ENCODE results near the gene GNG7. TPM values are rescaled to one million over a fixed set of nuclear protein-coding genes. Genes with fewer than 3 reads are reported as not detected.

The GNG7 gene
- total RNA-seq, 1 donor from 2014 or later: 1.7 TPM

DNA sequence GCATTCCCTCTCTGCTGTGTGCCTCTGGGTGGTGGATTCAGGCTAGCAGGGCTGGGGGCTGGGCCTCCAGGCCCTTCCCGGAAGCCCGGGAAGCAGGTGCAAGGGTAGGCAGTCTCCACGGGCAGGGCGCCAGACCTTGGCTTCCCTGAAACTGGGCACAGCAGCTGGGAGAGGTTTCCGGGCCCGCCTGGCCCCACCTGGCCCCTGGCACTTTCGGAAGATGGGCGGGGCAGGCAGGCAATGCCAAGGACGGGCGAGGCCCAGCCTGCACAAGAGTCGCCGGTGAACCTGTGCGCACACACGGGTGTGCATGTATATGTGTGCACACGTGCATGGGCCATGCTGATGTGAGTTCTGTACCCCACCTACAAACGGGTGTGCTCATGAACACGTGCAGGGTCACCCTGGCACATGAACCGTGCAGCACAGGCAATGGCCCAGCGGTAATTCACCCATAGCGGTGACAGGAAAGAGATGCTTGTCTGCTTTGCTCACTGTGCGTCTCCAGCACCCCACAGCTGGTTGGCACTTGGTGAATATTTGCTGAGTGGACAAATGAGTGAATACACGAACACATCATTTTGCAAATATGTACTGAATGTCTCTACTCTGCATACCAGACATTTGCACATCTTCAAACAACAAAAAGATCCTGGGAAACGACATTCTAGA lies 211.2 kb downstream of the GNG7 start:
- no peak for DNase-seq (ENCODE audit: low spot score)

DNA sequence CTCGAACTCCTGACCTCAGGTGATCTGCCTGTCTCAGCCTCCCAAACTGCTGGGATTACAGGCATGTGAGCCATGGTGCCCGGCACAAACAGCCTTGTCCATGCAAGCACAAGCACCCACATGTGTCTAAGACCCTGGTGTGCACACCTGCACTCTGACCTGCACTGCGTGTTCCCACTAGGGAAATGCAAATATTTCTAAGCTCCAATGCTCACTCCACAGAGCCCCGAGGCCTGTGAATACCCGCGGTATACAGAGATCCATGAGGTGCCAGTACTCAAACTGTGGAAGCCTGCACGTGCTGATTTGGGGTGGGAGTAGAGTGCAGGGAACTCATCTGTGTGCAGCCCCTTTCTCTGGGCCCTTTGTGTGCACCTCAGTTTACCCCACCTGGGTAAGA lies 211.8 kb downstream of the GNG7 start:
- DNase-seq (ENCODE audit: low spot score): no peak

DNA sequence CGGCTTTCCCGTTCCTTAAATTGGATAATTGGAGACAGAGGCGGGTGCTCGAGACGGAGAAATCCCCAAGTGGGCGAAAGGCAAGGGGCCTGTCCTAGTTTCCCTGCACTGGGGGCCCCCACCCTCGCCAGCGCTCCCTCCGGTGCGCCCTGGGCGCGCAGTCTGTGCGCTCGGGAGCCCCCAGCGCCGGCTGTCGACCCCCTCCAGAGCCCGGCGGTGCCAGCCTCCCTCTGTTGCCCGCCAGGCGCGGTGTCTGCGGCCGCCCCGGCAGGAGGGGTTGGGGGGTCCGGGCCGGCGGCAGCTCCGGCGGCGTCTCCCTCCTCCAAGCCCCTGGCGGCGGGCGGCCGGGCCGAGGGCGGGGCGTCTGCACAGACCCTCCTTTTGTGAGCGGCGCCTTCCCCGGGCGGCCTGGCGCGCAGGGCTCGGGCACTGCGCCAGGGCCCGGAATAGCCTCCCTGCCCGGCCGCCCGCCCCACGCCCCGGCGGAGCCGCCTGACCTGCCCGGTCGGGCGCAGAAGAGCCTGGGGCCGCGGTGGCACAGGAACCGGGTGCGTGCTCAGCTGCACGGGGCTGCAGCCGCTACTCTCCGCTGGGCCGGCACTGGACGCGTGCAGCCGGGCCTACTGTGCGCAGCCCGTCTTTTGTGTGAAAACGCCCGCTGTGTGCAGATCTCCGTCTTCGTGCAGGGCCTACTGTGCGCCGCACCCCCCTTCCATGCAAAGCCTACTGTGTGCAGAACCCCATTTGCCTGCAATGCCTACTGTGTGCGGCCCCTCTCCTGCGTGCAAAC lies 213.4 kb downstream of the GNG7 start:
- DNase-seq (ENCODE audit: low spot score): no peak

DNA sequence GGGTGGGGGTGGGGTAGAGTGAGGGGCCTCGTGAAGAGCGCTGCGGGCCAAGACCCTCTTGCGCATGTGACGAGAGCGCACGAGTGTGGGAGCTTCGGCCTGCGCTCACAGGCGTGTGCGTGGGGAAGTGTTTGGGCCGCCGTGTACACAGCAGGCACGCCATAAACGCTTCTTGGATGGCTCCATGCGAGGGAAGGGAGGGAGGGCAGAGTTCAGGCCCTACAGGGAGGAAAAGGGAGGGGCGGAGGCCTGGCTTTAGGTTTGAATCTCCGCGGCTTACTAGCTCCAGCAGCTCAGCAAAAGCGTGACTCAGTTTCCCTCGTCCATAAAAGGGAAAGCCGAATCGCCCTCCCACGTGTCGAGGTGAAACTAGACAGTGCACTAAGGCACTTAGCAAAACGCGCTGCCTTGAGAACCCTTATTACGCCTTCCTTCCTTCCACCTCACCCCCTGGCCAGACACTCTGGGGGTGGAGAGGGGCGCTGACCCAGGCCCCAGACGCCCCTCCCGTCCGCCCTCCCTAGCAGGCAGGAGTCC lies 214.0 kb downstream of the GNG7 start:
- no peak for DNase-seq (ENCODE audit: low spot score)

DNA sequence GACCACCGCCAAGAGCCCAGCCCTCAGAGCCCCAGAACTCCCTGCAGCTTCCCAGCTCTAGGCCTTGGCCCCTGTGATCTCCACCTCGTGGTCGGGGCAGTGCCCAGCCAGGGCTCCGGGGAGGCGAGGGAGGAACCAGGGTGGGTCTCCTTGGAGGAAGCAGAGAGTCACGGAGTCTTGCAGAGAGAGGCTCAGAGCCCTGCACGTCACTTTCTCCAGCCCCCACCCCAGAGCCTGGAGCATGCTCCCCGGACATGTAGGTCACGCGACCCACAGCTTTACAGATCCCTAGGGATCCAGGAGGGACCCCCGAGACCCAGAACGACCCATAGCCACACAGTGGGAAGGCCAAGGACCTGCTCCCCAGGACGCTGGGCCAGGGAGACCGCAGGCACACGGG lies 214.7 kb downstream of the GNG7 start:
- DNase-seq (ENCODE audit: low spot score): no peak

DNA sequence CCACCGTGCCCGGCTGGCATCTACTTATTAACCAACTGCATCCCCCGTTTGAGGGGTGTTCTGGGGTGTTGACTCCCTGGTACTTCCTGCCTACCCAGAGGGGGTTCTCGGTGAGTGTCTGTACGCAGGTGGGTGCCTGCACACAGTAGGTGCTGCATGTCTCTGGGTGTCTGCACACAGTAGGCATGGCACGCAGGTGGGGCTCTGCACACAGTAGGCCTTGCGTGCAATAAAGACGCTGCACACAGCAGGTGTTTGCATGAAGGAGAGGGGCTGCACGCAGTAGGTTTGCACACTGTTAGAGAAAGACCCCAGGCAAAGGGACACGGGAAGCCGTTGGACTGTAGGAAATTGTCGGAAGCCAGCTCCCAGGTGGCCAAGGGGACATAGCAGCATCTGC lies 215.4 kb downstream of the GNG7 start:
- DNase-seq (ENCODE audit: low spot score): no peak

DNA sequence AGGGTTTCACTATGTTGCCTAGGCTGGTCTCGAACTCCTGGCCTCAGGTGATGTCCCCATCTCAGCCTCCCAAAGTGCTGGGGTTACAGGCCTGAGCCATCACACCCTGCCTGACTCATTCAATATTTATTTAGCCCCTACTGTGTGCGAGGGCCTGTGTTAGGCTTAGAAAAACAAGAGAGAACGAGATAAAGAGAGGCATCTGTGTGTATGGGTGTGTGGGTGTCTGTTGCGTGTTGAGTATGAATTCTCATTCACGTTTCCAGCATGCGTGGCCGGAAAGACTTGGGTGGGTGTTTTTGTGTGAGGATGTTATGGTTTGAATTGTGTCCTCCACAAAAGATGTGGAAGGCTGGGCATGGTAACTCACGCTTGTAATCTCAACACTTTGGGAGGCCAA lies 217.1 kb downstream of the GNG7 start:
- DNase-seq (ENCODE audit: low spot score): no peak

DNA sequence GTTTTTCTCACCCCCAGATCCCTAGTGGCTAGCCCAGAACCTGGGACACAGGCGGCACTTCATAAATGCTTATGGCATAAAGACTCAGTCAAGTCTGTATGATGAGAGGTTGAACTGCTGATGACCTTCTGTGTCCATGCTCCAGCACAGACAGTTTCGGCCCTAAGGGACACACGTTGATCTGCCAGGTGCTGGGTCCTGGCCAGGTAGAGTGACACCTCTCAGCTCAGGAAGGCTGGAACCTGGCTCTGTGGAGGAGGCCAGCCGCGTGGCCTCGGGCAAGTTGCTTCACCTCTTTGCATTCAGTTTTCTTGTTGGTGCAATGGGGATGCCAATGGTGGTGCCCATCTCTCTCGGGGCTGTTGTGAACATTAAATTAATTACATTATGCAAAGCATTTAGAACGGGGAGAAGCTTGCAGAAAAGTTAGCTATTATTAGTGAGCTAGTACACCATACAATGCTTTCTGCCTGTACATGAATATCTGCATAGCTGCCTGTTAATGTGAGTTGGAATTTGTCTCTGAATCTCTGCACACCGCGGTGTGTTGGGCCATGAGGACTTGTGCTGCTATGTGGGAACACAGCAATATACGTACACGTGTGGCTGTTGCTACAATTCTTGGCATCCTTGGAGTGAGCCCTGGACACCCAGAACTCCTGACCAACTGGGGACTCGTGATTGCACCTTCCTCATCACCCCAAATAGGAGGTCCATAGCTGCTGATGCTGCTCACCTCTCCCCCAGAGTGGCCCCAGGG lies 218.1 kb downstream of the GNG7 start:
- no peak for DNase-seq (ENCODE audit: low spot score)

DNA sequence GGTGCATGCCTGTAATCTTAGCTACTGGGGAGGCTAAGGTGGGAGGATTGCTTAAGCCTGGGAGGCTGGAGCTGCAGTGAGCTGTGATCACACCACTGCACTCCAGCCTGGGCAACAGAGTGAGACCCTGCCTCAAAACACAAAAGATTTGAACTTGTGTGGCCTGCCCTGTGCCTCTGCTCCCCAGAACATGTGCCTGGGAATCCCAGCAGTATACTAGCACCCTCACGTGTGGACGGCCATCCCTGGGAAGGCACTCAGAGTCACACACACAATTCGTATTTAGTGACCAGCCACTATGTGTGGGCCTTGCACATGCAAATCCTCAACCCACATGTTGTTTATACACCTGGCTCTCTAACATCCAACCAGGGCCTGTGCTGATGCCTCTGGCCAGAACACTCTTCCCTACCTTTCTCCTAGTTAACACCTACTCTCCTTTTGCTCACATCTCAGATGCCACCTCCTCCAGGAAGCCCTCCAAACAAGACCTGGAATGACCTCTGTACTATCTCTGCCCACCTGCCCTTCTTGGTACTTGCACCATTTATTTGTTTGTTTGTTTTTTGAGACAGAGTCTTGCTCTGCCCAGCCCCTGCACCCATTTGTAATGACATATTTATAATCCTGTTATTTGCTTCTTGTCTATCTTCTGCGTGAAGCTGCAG lies 218.9 kb downstream of the GNG7 start:
- no peak for DNase-seq (ENCODE audit: low spot score)

DNA sequence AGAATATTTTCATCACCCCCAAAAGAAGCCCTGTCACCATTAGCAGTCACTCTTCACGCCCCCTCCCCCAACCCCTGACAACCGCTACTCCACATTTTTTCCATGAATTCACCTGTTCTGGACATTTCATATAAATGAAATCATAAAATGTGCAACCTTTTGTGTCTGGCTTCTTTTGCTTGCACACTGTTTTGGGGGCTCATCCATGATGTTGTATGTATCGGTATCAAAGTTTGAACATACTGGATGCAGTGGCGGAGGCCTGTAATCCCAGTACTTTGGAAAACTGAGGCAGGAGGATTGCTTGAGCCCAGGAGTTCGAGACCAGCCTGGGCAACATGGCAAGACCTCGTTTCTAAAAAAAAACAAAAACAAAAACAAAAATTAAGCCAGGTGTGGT lies 219.4 kb downstream of the GNG7 start:
- no peak for DNase-seq (ENCODE audit: low spot score)

DNA sequence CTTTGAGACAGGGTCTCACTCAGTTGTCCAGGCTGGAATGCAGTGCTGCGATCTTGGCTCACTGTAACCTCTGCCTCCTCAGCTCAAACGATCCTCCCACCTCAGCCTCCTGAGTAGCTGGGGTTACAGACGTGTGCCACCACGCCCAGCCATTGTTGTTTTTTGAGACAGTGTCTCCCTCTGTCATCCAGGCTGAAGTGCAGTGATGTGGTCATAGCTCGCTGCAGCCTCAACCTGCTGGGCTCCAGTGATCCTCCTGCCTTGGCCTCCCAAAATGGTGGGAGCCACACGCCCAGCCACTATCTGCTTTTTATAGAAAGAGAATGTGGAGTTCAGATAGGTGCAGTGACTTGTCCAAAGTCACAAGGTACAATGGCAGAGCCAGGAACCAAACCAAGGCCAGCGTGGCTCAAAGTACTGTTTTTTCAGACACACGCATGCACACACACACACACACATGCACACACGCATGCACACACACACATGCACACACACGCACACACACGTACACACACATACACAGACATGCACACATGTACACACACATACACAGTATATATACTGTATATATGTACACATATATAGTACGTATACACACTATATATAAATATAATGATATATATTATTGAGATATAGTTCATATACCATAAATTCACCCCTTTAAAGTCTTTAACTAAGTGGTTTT lies 220.0 kb downstream of the GNG7 start:
- no peak for DNase-seq (ENCODE audit: low spot score)

DNA sequence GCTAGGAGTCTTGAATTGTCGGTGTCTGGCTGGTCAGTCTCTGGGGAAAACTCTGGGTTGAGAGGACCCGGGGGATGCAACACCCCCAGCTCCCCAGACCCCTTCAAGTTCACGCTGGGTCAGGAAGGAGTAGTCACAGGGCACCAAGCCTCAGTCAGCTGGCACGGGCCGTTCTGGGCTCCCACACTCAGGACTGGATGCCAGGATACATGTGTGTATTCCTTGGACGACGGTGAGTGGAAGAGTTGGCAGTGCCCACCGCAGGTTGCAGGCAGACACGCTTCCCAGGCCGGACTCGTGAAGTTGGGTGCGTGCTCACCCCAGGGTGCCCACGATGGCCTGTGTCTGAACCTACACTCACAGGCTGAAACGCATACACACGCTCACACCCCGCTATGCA lies 221.0 kb downstream of the GNG7 start:
- no peak for DNase-seq (ENCODE audit: low spot score)

DNA sequence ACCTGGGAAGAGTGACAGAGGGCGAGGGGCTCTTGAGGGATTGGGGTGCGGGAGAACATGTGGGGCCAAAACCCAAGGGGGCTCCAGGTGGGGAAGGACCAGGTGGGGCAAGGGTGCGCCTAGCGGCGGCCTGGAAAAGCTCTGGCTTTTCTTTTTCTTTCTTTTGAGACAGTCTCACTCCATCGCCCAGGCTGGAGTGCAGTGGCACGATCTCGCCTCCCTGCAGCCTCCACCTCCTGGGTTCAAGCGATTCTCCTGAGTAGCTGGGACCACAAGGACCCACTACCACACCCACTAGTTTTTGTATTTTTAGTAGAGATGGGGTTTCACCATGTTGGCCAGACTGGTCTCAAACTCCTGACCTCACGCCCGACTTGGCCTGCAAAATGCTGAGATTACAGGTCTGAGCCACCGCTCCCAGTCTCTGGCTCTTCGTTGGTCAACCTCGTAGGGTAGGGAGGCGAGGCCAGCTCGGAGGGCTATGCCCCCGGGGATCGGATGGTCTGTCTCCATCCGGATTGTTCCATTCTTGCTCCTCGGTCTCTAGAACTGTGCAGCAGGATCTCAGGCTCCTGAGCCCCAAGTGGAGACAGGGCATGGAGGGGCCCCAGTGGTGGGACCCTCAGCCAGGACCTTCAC lies 222.8 kb downstream of the GNG7 start:
- no peak for DNase-seq (ENCODE audit: low spot score)

DNA sequence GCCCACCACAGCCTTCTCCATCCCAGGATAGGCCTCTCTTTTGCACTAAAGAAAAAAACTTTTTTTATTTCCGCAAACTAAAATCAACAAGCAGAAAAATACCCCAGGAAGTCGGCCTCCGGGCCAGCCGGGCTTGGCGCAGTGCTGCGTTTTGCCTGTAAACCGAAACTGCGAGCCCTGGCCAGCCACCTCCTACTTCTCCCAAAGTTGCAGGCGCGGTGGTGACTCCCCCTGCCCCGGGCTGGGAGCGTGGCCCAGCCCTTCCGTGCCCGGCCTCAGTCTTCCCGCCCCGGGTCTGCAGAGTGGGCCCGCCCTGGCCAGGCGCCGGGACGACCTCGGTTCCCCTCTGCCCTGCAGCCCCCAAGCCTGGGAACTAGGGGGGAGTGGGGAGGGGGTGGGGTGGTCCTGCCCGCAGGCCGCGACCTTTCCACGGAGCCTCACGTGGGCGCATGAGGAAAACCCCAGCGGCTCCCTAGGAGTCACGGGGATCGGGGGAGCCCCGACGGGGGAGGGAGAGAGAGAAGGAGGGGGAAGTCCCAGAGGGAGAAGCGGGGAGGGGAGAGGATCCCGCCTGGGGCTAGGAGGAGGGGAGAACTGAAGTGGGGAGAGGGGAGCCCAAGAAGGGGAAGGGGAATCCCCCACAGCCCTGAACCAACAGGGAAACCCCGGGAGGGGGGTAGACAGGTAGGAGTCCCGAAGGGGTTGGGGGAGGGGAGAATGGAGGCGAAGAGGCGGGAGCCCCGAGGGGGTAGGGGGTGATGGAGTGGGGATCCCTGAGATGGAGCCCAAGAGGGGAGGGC lies 223.5 kb downstream of the GNG7 start:
- DNase-seq (ENCODE audit: low spot score): peak; percentile 95

DNA sequence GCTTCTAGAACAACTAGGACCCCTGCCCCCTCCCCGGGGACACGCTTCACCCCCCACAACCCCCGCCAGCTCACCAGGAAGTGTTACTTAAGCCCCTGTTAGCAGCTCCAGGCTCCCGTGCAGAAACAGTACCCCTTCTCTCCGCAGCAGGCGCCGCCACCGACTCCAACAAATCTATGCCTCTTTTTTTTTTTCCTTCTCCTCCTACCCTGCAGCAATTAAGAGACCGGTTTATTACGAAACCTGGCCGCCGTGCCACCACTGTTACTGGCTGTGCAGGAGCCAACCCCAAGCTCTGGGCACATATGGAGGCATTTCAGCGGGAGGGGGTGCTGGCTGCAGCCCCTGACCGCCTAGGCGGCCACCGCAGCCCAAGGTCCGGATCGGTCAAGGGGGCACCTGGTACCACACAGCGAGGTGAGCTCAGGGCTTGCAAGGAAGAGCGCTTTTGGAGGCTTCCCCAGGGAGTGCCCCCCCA lies 224.2 kb downstream of the GNG7 start:
- no peak for DNase-seq (ENCODE audit: low spot score)

DNA sequence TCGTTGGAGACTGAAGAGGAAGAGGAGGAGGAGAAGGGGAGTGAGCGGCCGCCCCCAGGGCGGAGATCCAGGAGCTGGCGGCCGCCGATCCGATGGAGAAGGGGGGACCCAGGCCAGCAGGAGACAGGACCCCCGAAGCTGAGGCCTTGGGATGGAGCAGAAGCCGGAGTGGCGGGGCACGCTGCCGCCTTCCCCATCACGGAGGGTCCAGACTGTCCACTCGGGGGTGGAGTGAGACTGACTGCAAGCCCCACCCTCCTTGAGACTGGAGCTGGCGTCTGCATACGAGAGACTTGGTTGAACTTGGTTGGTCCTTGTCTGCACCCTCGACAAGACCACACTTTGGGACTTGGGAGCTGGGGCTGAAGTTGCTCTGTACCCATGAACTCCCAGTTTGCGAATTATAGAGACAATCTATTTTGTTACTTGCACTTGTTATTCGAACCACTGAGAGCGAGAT lies 224.7 kb downstream of the GNG7 start:
- no peak for DNase-seq (ENCODE audit: low spot score)

DNA sequence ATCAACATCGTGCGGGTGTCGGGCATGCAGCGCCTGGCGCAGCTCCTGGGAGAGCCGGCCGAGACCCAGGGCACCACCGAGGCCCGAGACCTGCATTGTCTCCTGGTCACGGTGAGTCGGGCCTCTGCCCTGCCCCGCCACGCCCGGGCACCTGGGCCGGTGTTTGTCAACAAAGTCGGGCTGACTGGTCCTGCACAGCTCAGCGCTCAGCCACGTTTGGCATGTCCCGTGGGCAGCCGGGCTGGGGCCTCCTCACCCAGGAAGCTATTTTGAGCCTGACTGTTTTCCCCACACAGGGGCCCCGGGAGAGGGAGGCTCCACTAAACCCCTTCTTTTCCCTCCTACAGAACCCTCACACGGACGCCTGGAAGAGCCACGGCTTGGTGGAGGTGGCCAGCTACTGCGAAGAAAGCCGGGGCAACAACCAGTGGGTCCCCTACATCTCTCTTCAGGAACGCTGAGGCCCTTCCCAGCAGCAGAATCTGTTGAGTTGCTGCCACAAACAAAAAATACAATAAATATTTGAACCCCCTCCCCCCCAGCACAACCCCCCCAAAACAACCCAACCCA lies 225.3 kb downstream of the GNG7 start:
- DNase-seq (ENCODE audit: low spot score): no peak

DNA sequence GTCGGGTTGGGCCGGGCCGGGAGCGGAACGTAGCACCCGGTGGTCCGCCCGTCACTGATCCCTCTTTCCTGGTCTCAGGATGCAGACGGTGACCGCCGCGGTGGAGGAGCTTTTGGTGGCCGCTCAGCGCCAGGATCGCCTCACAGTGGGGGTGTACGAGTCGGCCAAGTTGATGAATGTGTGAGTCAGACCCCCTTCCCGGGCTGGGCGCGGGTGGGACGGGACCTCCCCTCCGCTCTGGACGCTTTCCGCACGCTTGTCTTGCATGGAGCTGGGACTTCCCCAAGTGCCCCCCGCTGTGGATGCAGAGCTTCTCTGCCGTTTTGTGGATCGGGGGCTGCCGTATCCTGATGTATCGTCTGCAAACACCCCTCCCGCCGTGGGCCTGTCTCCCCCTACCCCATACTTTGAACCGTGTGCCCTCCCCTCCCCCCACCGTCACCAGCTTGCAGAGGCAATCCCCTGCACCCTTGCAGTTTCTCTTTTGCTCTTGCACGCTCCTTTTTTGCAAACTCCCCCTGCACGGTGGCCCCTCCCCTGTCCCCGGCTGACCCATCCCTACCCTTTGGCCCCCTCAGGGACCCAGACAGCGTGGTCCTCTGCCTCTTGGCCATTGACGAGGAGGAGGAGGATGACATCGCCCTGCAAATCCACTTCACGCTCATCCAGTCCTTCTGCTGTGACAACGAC lies 225.9 kb downstream of the GNG7 start:
- no peak for DNase-seq (ENCODE audit: low spot score)

Measured in mesenteric fat pad (tissue), 1 donor.